Spleen (tissue), 11 donors: Measurements from ENCODE around the gene CTH. TPM values are rescaled to one million over a fixed set of nuclear protein-coding genes. Genes with fewer than 3 reads are reported as not detected.

Source experiments
- DNase-seq: peaks from one replicate; pipeline ENCODE4 v3.0.0-alpha.2; 2020
- H3K27ac ChIP-seq, 8 donors: fragments of 200-600 bp; sonication (generic) in 7 of 8; 1 replicate in 4 of 8; 2 replicates in 4 of 8; pipeline versions ENCODE4 v1.5.0 to v1.8.0; 2016 to 2021; ENCODE audit warnings: inconsistent platforms in 4 of 8, mild to moderate bottlenecking in 4 of 8, moderate library complexity in 1 of 8
- H3K27me3 ChIP-seq, 7 donors: fragments of 200-600 bp; sonication (generic) in 6 of 7; replicated peaks in 1 of 7; 1 replicate in 4 of 7; 2 replicates in 3 of 7; pipeline versions ENCODE4 v1.5.0 to v1.8.0; 2016 to 2021; ENCODE audit warnings: inconsistent platforms in 3 of 7, mild to moderate bottlenecking in 1 of 7
- H3K36me3 ChIP-seq, 6 donors: fragments of 200-600 bp; sonication (generic) in 5 of 6; 1 replicate in 4 of 6; 2 replicates in 2 of 6; pipeline versions ENCODE4 v1.5.0 to v1.8.0; 2016 to 2021; ENCODE audit warnings: inconsistent platforms in 2 of 6
- H3K4me1 ChIP-seq, 6 donors: fragments of 200-600 bp; sonication (generic) in 5 of 6; 1 replicate in 3 of 6; 2 replicates in 3 of 6; pipeline versions ENCODE4 v1.5.0 to v1.8.0; 2016 to 2021; ENCODE audit warnings: inconsistent platforms in 3 of 6
- H3K4me3 ChIP-seq, 8 donors: fragments of 200-600 bp; sonication (generic) in 7 of 8; 1 replicate in 4 of 8; 2 replicates in 4 of 8; pipeline versions ENCODE4 v1.5.0 to v1.8.0; 2016 to 2021; ENCODE audit warnings: inconsistent platforms in 4 of 8, mild to moderate bottlenecking in 4 of 8, moderate library complexity in 2 of 8
- H3K9me3 ChIP-seq, 8 donors: fragments of 200-600 bp; sonication (generic) in 7 of 8; 1 replicate in 4 of 8; 2 replicates in 4 of 8; pipeline versions ENCODE4 v1.5.0 to v1.8.0; 2016 to 2021; ENCODE audit warnings: inconsistent platforms in 4 of 8
- POLR2A ChIP-seq, 3 donors: fragments of 450-650 bp; IDR thresholded peaks; one replicate each; pipeline ENCODE4 v1.5.1; 2017; ENCODE audit warnings: antibody characterized with exemption in 3 of 3, mild to moderate bottlenecking in 1 of 3
- POLR2AphosphoS5 ChIP-seq, 3 donors: sonication (generic); formaldehyde crosslinking; IDR thresholded peaks; one replicate each; pipeline ENCODE4 v1.5.1; 2017; ENCODE audit warnings: antibody characterized with exemption in 3 of 3
- WGBS, 5 donors: extraction: QIAGEN DNeasy Blood & Tissue Kit in 3 of 5; methylation state at CpG; one replicate each; pipeline versions ENCODE4 v1.1.5 to v1.1.7; 2013 to 2018; 5-methylcytosine and 5-hydroxymethylcytosine counted together
- intact Hi-C: fragments of 100-400 bp; cut with DNase I; formaldehyde crosslinking; loops from one replicate; pipeline ENCODE4 v1.15.0; 2023; ENCODE audit warnings: low total_unique reads
- polyA plus RNA-seq, 3 donors: library from polyadenylated mRNA; stranded (reverse); fragments of 200-250 nt; gene quantifications; one replicate each; pipeline ENCODE4 v1.2.1, GENCODE V29; 2013
- total RNA-seq, 7 donors: library from RNA; depleted of rRNA in 3 of 7; stranded (reverse); fragments of >200 nt in 3 of 7; fragmentation: NEBNext Ultra II Directional in 4 of 7; extraction: Animal tissue kit (Norgen Biotek cat#: 25700) in 4 of 7; gene quantifications; one replicate each; pipeline versions ENCODE4 v1.1.0 to v1.2.1, GENCODE V29; 2016 to 2021
- TF ChIP-seq, protein P1 (sequence below), 11 experiments: fragments of 200-600 bp in 7 of 11; fragments of 450-650 bp in 4 of 11; sonication (generic) in 4 of 11; IDR thresholded peaks in 8 of 11; conservative IDR thresholded peaks in 3 of 11; 1 replicate in 7 of 11; 2 replicates in 4 of 11; pipeline versions ENCODE4 v1.4.0 to v1.8.0; 2016 to 2021; ENCODE audit warnings: antibody characterized with exemption in 11 of 11, inconsistent platforms in 4 of 11, mild to moderate bottlenecking in 1 of 11
- donor health status: healthy with polysubstance abuse.
- donor health status: DM: no; HTN: no; CAD: no; lungs with moderate emphysema.
- donor health status: DM: no; HTN: no; CAD: no.
- donor health status: Bipolar disorder and iron deficiency.
- donor health status: healthy.
- donor health status: DM: no; HTN: no; CAD: no.
- donor health status: DM: yes; HTN: yes; CAD: no.

Gene CTH
- total and polyA plus RNA-seq, 10 donors: 0.80 to 2.7 (median 1.3) TPM

DNA sequence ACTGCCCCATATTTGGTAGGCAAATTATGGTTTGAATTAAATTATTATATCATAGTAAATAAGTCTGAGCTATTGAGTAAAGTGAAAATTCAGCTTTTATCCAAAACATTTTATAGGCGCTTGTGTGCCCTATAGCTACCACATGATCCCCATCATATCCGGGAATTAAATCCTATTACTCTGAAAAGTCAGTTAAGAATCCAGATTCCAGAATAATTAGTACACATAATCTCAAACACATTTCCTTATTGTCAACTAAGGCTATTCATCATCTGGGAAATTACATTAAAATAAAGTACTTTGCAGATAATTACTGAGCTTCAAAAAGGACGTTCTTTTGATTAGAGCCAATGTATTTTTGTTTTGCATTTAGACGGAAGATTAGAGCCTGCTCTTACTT lies 72.3 kb downstream of the CTH start:
- Histone ChIP-seq H3K27me3 (no peaks in the 10 kb centered on the region), H3K4me1 (no peaks in the 10 kb centered on the region), H3K4me3 (no peak overlapping the region), H3K27ac (no peak overlapping the region), H3K9me3 (no peaks in the 10 kb centered on the region), H3K36me3 (no peaks in the 10 kb centered on the region)
- 90 to 94% (median 91%) methylated on average over 4 of the region's 4 CpGs for WGBS, 5 donors
- TF ChIP-seq, protein P1, sequence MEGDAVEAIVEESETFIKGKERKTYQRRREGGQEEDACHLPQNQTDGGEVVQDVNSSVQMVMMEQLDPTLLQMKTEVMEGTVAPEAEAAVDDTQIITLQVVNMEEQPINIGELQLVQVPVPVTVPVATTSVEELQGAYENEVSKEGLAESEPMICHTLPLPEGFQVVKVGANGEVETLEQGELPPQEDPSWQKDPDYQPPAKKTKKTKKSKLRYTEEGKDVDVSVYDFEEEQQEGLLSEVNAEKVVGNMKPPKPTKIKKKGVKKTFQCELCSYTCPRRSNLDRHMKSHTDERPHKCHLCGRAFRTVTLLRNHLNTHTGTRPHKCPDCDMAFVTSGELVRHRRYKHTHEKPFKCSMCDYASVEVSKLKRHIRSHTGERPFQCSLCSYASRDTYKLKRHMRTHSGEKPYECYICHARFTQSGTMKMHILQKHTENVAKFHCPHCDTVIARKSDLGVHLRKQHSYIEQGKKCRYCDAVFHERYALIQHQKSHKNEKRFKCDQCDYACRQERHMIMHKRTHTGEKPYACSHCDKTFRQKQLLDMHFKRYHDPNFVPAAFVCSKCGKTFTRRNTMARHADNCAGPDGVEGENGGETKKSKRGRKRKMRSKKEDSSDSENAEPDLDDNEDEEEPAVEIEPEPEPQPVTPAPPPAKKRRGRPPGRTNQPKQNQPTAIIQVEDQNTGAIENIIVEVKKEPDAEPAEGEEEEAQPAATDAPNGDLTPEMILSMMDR (IDR thresholded peaks at IDR 0.05 in 8 of 11, conservative IDR thresholded peaks at IDR 0.05 in 3 of 11): no peak
- TF ChIP-seq POLR2AphosphoS5 (IDR thresholded peaks at IDR 0.05) (no peak), POLR2A (IDR thresholded peaks at IDR 0.05) (no peak)
- intact Hi-C loops: no loop called here
- DNase-seq: no peak

DNA sequence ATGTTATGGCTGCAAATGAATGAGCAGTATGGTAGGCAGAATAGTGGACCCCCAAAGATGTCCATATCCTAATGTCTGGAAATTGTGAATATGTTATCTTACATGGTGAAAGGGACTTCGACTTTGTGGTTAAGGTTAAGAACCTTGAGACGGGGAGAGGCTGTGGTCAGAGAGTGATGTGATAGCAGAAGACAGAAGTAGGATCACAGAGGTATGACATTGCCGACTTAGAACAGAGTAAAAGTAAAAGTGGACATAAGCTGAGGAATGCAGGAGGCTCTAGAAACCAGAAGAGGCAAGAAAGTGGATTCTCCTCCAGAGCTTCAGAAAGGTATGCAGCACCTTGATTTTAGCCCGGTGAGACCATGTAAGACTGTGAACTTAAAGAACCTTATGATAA lies 74.6 kb downstream of the CTH start:
- H3K4me1 ChIP-seq: no peaks in the 10 kb centered on the region
- WGBS, 5 donors: 53 to 57% (median 55%) methylated on average over 4 of the region's 4 CpGs
- H3K9me3 ChIP-seq: peaks cover 0 to 10% (median 5%) of the 10 kb centered on the region in 8 donors
- H3K27ac ChIP-seq: no peak overlapping the region
- H3K36me3 ChIP-seq: no peaks in the 10 kb centered on the region
- no peak overlapping the region for H3K4me3 ChIP-seq
- TF ChIP-seq, protein P1 (IDR thresholded peaks at IDR 0.05 in 8 of 11, conservative IDR thresholded peaks at IDR 0.05 in 3 of 11): no peak
- no peak for TF ChIP-seq POLR2AphosphoS5 (IDR thresholded peaks at IDR 0.05)
- no peak for TF ChIP-seq POLR2A (IDR thresholded peaks at IDR 0.05)
- DNase-seq: no peak
- intact Hi-C loops: no loop called here
- no peaks in the 10 kb centered on the region for H3K27me3 ChIP-seq

DNA sequence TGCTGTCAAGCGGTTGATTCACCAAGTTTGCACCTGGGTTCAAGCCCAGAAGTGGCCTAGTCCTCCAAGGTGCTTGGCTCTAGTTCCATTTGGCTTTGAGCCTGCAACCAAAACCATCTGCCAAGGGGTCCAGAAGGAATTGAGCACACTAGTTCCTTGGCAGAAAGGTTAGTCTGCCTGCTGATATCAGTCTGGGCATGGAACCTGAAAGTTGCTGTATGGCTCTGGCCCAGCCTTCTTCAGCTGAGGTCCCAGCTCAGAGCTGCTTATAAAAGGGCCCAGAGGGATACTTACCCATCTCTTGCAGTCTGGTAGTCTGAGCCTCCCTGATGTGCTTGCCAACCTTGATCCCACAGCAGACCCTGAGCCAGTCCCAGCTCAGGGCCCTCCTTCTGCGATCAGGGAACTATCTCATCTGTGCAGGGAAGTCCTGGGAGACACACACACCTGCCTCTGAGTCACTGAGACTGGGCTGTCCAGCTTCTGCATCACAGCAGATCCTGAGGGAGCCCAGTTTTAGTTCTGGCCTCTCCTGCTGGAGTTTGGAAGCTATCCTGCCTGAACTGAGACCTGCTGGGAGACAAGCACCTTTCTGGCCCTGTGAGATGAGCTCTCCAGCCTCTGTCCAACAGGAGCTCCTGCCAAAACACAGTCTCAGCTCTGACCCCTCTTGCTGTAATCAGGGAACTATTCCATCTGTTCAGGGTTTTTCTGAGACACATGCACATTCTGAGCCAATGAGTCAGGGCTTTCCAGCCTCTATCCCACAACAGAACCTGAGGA lies 75.8 kb downstream of the CTH start:
- TF ChIP-seq POLR2A (IDR thresholded peaks at IDR 0.05) (no peak), POLR2AphosphoS5 (IDR thresholded peaks at IDR 0.05) (no peak)
- TF ChIP-seq, protein P1 (IDR thresholded peaks at IDR 0.05 in 8 of 11, conservative IDR thresholded peaks at IDR 0.05 in 3 of 11): no peak
- no peaks in the 10 kb centered on the region for H3K27me3 ChIP-seq
- peak; percentile 52 for DNase-seq
- H3K4me3 ChIP-seq: no peak overlapping the region
- no peaks in the 10 kb centered on the region for H3K36me3 ChIP-seq
- H3K4me1 ChIP-seq: no peaks in the 10 kb centered on the region
- no peak overlapping the region for H3K27ac ChIP-seq
- peaks cover 0 to 11% (median 6%) of the 10 kb centered on the region in 8 donors for H3K9me3 ChIP-seq
- intact Hi-C loops: no loop called here
- WGBS, 5 donors: 83 to 98% (median 90%) methylated on average over 2 of the region's 2 CpGs

DNA sequence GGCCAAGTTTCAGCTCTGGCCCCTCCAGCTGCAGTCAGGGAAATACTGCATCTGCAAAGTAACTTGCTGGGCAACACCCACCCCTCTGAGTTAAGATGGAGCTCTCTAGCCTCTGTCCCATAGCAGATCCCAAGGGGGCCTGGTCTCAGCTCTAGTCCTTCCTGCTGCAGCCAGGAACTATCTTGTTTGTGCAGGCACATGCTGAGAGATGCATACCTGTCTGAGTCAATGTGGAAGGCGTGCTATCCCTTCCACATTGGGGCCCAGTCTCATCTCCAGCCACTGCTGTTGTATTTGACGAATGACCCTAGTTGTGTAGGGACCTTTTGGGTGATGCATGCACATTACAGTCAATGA lies 76.4 kb downstream of the CTH start:
- WGBS, 5 donors: 67 to 96% (median 89%) methylated on average over 2 of the region's 2 CpGs
- Histone ChIP-seq H3K27ac (no peak overlapping the region), H3K4me3 (no peak overlapping the region), H3K27me3 (no peaks in the 10 kb centered on the region), H3K4me1 (no peaks in the 10 kb centered on the region), H3K9me3 (peaks cover 0 to 11% (median 6%) of the 10 kb centered on the region in 8 donors), H3K36me3 (no peaks in the 10 kb centered on the region)
- TF ChIP-seq POLR2AphosphoS5 (IDR thresholded peaks at IDR 0.05) (no peak), POLR2A (IDR thresholded peaks at IDR 0.05) (no peak)
- TF ChIP-seq, protein P1 (IDR thresholded peaks at IDR 0.05 in 8 of 11, conservative IDR thresholded peaks at IDR 0.05 in 3 of 11): no peak
- intact Hi-C loops: no loop called here
- DNase-seq: peak; percentile 40
